Mesendoderm (in vitro differentiated cells): ENCODE results near the gene NHP2.
"Not testable (repeated sequence)": the region's sequence is repeated elsewhere in the genome, so short reads cannot be mapped to it uniquely, and the experiment has no call there.

Source experiments
- DNase-seq: peaks from one replicate; pipeline ENCODE4 v3.0.0; 2013
- H2AK5ac ChIP-seq: 2 replicates; pipeline ENCODE4 v1.6.1; 2013; ENCODE audit warnings: low read length, inconsistent platforms
- H2BK120ac ChIP-seq: 2 replicates; pipeline ENCODE4 v1.6.1; 2013; ENCODE audit warnings: low read depth, mild to moderate bottlenecking, low read length, moderate library complexity, mixed read lengths
- H2BK15ac ChIP-seq: replicated peaks from 2 replicates; pipeline ENCODE4 v1.6.1; 2013; ENCODE audit warnings: low read depth, mild to moderate bottlenecking, moderate library complexity
- H2BK5ac ChIP-seq: 2 replicates; pipeline ENCODE4 v1.6.1; 2013; ENCODE audit warnings: low read length, inconsistent platforms
- H3K18ac ChIP-seq: 2 replicates; pipeline ENCODE4 v1.6.1; 2013; ENCODE audit warnings: mild to moderate bottlenecking, low read length, mixed read lengths
- H3K23ac ChIP-seq: one replicate; pipeline ENCODE4 v1.6.1; 2013; ENCODE audit warnings: low read length
- H3K27ac ChIP-seq: 2 replicates; pipeline ENCODE4 v1.5.1; 2013; ENCODE audit warnings: low read depth, mild to moderate bottlenecking, inconsistent platforms, low read length, moderate library complexity
- H3K27me3 ChIP-seq: 2 replicates; pipeline ENCODE4 v1.6.1; 2013; ENCODE audit warnings: low read length, control low read depth, mild to moderate bottlenecking, inconsistent platforms; ENCODE audit not compliant: insufficient read depth, poor library complexity
- H3K36me3 ChIP-seq: 2 replicates; pipeline ENCODE4 v1.6.1; 2013; ENCODE audit warnings: low read length, inconsistent platforms; ENCODE audit not compliant: control insufficient read depth, insufficient read depth
- H3K4ac ChIP-seq: one replicate; pipeline ENCODE4 v1.6.1; 2013; ENCODE audit warnings: low read depth, mild to moderate bottlenecking, low read length, moderate library complexity
- H3K4me1 ChIP-seq: 2 replicates; pipeline ENCODE4 v1.6.1; 2013; ENCODE audit warnings: low read depth, low read length, inconsistent platforms; ENCODE audit not compliant: control insufficient read depth
- H3K4me2 ChIP-seq: 2 replicates; pipeline ENCODE4 v1.6.1; 2013; ENCODE audit warnings: low read length
- H3K4me3 ChIP-seq: 2 replicates; pipeline ENCODE4 v1.5.1; 2013; ENCODE audit warnings: mild to moderate bottlenecking, low read length
- H3K56ac ChIP-seq: one replicate; pipeline ENCODE4 v1.6.1; 2013; ENCODE audit warnings: low read length
- H3K79me1 ChIP-seq: 2 replicates; pipeline ENCODE4 v1.6.1; 2013; ENCODE audit warnings: low read length, inconsistent platforms
- H3K79me2 ChIP-seq: 2 replicates; pipeline ENCODE4 v1.6.1; 2013; ENCODE audit warnings: mild to moderate bottlenecking, low read length; ENCODE audit not compliant: control insufficient read depth, insufficient read depth
- H3K9ac ChIP-seq: 2 replicates; pipeline ENCODE4 v1.6.1; 2013; ENCODE audit warnings: low read length, inconsistent platforms
- H4K5ac ChIP-seq: one replicate; pipeline ENCODE4 v1.6.1; 2013; ENCODE audit warnings: low read length
- H4K8ac ChIP-seq: one replicate; pipeline ENCODE4 v1.6.1; 2013; ENCODE audit warnings: low read depth, mild to moderate bottlenecking, control low read depth, low read length, moderate library complexity
- WGBS: extraction: QIAGEN DNeasy Blood & Tissue Kit; methylation state at CpG from one replicate; pipeline ENCODE4 v1.1.7; 2013; ENCODE audit warnings: low lambda C conversion rate, missing lambda C conversion rate; ENCODE audit not compliant: insufficient coverage; ENCODE audit errors: extremely low coverage; 5-methylcytosine and 5-hydroxymethylcytosine counted together

NHP2 gene

DNA sequence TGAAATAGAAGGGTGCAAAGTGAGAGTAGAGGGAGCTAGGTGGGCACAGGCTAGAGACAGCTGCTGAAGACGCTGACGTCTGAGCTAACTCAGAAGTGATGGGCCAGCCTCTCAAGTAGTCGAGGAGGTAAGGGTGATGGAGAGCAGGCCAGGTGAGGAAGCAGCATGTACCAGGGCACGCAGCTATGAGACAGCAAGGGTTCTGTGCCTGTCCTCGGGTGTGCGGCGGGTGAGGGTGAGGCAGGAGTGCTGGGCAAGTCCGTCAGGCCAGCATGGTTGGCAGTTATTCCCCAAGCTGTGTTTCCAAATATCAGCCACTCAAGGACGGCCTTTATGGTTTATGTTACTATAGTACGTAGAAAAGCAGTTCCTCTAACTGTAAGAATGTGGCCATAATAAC is 16.7 kb downstream of the NHP2 start:
- Histone ChIP-seq H2BK5ac (no peak overlapping the region), H3K23ac (no peak overlapping the region), H4K8ac (no peak overlapping the region), H3K36me3 (no peaks in the 10 kb centered on the region), H3K79me1 (no peaks in the 10 kb centered on the region), H2BK15ac (no peak overlapping the region), H3K79me2 (peaks cover 5% of the 10 kb centered on the region), H3K4me3 (no peak overlapping the region), H2BK120ac (no peak overlapping the region), H4K5ac (no peak overlapping the region), H3K27me3 (no peaks in the 10 kb centered on the region), H3K18ac (no peak overlapping the region), H3K4me1 (no peaks in the 10 kb centered on the region), H3K9ac (no peak overlapping the region), H3K4ac (no peak overlapping the region), H2AK5ac (no peak overlapping the region), H3K4me2 (no peak overlapping the region), H3K56ac (no peak overlapping the region), H3K27ac (no peak overlapping the region)
- no peak for DNase-seq
- WGBS: no CpG with 5 or more reads among the region's 10 CpGs

DNA sequence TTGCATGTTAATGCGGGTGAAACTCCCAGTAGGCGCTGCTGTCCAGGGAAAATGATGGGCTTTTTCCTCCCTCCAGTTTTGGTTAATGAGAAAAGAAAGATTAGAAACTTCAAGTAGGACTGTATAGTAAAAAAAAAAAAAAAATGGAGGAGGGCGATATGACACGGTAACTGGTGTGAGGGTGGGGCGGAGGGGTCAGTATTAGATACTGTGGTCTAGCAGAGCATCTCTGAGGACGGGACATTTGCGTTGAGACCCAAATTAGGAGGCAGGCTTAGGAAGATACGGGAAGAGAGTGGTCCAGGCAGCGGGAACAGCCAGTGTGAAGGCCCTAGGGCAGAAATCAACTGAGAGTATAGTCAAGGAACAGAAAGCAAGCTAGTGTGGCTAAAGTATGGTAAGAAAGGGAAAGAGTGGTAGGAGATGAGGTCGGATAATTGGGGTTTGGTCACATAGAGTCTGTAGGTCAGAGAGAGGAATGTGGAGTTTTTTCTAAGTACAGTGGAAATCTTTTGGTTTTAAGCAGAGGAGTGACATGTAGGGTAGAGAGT is 22.2 kb downstream of the NHP2 start:
- peak overlapping the region; percentile 76 for H3K4me3 ChIP-seq
- peaks cover 3% of the 10 kb centered on the region for H3K79me1 ChIP-seq
- H2BK5ac ChIP-seq: no peak overlapping the region
- no peak overlapping the region for H3K23ac ChIP-seq
- H2BK15ac ChIP-seq: no peak overlapping the region
- H3K18ac ChIP-seq: no peak overlapping the region
- no peak overlapping the region for H4K5ac ChIP-seq
- peaks cover 3% of the 10 kb centered on the region for H3K4me1 ChIP-seq
- H3K4me2 ChIP-seq: peak overlapping the region; percentile 25
- no peak overlapping the region for H2AK5ac ChIP-seq
- H4K8ac ChIP-seq: no peak overlapping the region
- no peak for DNase-seq
- no peaks in the 10 kb centered on the region for H3K27me3 ChIP-seq
- no CpG with 5 or more reads among the region's 10 CpGs for WGBS
- no peak overlapping the region for H3K27ac ChIP-seq
- peak overlapping the region; percentile 67 for H3K9ac ChIP-seq
- no peak overlapping the region for H3K4ac ChIP-seq
- no peaks in the 10 kb centered on the region for H3K36me3 ChIP-seq
- no peak overlapping the region for H2BK120ac ChIP-seq
- H3K79me2 ChIP-seq: peaks cover 10% of the 10 kb centered on the region
- peak overlapping the region; percentile 95 for H3K56ac ChIP-seq

DNA sequence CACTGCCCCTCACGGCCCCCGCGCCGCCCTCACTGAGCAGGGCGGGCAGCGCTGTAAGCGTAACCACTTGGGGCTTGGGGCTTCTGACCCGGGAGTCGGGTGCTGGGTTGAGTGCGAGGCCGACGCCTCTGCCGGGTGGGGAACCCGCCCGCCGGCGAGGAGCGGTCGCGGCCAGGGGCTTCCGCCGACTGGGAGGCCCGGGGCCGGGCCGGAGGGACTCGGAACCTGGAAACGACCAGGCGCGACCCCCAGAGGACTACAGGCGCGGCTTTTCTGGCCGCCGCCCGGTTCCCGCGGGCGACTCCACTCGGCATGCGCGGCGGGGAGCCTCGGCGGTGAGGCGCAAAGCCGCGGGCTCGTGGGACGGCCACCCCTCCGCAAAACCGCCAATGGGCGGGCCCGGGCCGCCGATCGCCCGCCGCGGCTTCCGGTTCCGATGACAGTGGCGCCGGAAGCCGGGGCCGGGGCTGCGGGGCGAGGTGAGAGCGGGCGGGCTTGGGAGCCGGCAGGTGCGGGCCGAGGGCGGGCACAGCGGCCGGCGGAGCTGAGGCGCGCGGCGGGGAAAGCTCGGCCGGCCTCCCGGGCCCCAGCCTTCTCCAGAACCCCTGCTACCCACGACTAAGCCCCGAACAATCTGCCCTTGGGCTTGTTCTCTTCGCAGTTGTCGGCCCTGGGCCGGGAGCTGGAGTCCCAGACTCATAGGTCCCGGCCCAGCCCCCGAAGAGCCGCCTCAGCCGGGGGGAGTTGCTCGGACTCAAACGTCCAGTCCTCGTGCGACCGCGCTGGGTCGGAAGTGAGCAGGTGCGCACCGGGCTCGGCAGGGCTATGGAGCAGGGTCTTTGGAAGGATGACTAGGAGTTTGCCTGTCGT is 22.9 kb downstream of the NHP2 start, which contains the start of gene RMND5B:
Gene RMND5B, plus strand, starts transcription at position 439 of the 870 bp plus-strand sequence. CDS start 7,106 bp downstream, outside the sequence.
- no CpG with 5 or more reads among the region's 102 CpGs for WGBS
- H3K23ac ChIP-seq: no peak within 1 kb of the TSS
- peak; percentile 87 for DNase-seq

DNA sequence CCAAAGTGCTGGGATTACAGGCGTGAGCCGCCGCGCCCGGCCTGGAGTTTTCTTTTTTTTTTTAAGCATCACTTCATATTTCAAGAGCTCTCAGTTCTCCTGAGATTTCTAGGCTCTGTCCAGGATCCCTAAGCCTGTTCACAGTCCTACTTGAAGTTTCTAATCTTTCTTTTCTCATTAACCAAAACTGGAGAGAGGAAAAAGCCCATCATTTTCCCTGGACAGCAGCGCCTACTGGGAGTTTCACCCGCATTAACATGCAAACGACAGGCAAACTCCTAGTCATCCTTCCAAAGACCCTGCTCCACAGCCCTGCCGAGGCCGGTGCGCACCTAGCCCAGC is 23.5 kb downstream of the NHP2 start:
- not testable (repeated sequence) for H4K5ac ChIP-seq, H3K27me3 ChIP-seq, H2BK15ac ChIP-seq, H3K79me2 ChIP-seq, H3K23ac ChIP-seq, H3K36me3 ChIP-seq, H3K4me1 ChIP-seq, H2BK120ac ChIP-seq, H3K79me1 ChIP-seq, DNase-seq, H2AK5ac ChIP-seq, H2BK5ac ChIP-seq
- peak overlapping the region; percentile 62 for H3K4me2 ChIP-seq
- H3K27ac ChIP-seq: peak overlapping the region; percentile 93
- peak overlapping the region; percentile 95 for H3K9ac ChIP-seq
- H4K8ac ChIP-seq: peak overlapping the region; percentile 17
- peak overlapping the region; percentile 95 for H3K56ac ChIP-seq
- H3K4me3 ChIP-seq: peak overlapping the region; percentile 51
- WGBS: no CpG with 5 or more reads among the region's 11 CpGs
- H3K18ac ChIP-seq: peak overlapping the region; percentile 53
- peak overlapping the region; percentile 49 for H3K4ac ChIP-seq

More for the DNA sequence above, 22.9 kb downstream of the NHP2 start, which contains the start of gene RMND5B:
- H4K5ac ChIP-seq: no peak within 1 kb of the TSS
- H3K27me3 ChIP-seq: no peaks in the 10 kb centered on the region
- H3K56ac ChIP-seq: peak within 1 kb of the TSS; percentile 95
- H3K4me3 ChIP-seq: peak within 1 kb of the TSS; percentile 76
- no peaks in the 10 kb centered on the region for H3K36me3 ChIP-seq
- H2BK5ac ChIP-seq: no peak within 1 kb of the TSS
- peak within 1 kb of the TSS; percentile 88 for H3K4ac ChIP-seq
- peak within 1 kb of the TSS; percentile 62 for H3K4me2 ChIP-seq
- peaks cover 3% of the 10 kb centered on the region for H3K79me1 ChIP-seq
- H4K8ac ChIP-seq: peak within 1 kb of the TSS; percentile 91
- H3K9ac ChIP-seq: peak within 1 kb of the TSS; percentile 95
- H2AK5ac ChIP-seq: no peak within 1 kb of the TSS
- peak within 1 kb of the TSS; percentile 93 for H3K27ac ChIP-seq
- peak within 1 kb of the TSS; percentile 95 for H3K18ac ChIP-seq
- H3K4me1 ChIP-seq: peaks cover 3% of the 10 kb centered on the region
- H3K79me2 ChIP-seq: peaks cover 8% of the 10 kb centered on the region
- H2BK15ac ChIP-seq: no peak within 1 kb of the TSS
- no peak within 1 kb of the TSS for H2BK120ac ChIP-seq

DNA sequence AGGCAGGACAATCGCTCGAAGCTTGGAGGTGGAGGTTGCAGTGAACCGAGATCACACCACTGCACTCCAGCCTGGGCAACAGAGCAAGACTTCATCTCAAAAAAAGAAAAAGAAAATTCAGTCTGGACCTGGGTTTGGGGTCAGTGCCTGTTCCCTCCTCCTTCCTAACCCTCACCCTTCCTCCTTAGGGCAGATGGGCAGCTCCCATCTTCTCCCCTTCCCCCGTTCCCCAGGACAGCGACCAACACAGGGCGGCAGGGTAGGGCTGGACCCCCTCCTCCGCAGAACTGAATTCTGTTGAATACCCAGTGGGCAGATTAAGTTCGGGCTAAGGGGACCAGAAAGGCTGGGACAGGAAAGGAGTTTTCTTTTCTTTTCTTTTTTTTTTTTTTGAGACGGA is 24.4 kb downstream of the NHP2 start:
- Histone ChIP-seq H3K27ac (no peak overlapping the region), H3K56ac (no peak overlapping the region), H4K8ac (no peak overlapping the region), H3K36me3 (no peaks in the 10 kb centered on the region), H4K5ac (no peak overlapping the region), H3K4me3 (no peak overlapping the region), H3K4me2 (no peak overlapping the region), H3K23ac (no peak overlapping the region), H3K79me1 (peaks cover 3% of the 10 kb centered on the region), H3K79me2 (peaks cover 7% of the 10 kb centered on the region), H2BK120ac (no peak overlapping the region), H3K4ac (no peak overlapping the region), H2AK5ac (no peak overlapping the region), H2BK5ac (no peak overlapping the region), H3K18ac (no peak overlapping the region), H3K4me1 (peaks cover 3% of the 10 kb centered on the region), H3K27me3 (no peaks in the 10 kb centered on the region), H2BK15ac (no peak overlapping the region), H3K9ac (no peak overlapping the region)
- WGBS: no CpG with 5 or more reads among the region's 9 CpGs
- DNase-seq: no peak
